ENCODE data around the gene SLC7A4.

DNA sequence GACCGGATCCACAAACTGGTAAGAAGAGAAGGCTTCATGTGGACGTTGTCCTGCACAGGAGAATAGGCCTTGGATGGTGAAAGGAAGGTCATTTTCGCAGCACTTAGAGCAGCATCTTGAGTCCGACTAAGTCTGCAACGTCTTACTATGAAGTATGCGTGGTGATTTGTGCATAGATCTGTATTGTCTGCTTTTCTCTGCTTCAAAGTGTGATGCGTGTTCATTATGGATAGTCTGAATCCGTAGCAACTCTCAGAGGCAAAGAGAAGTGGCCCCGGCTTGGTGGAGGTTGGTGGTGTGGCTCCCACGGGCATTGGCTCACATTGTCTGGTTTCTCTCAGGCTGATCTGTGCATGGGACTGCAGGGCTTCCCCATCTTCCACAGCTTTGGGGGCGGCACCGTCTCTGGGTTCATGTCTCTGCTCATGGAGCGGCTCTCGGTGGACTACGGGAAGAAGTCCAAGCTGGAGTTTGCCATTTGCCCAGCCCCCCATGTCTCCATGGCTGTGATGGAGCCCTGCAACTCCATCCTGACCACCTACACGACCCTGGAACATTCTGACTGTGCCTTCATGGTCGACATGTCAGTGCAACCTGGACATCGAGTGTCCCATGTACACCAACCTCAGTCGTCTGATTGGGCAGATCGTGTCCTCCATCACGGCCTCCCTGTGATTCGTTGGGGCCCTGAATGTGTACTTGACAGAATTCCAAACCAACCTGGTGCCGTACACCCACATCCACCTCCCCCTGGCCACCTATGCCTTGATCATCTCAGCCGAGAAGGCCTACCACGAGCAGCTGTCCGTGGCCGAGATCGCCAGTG lies 34.9 kb upstream of the SLC7A4 start:
- TF ChIP-seq CTCF (IDR thresholded peaks at IDR 0.05) (no peak), POLR2A (IDR thresholded peaks at IDR 0.05) (no peak)

Data from esophagus squamous epithelium (tissue), 4 donors.